ENCODE results near the gene LTBP3.
"Not testable (repeated sequence)": the region's sequence is repeated elsewhere in the genome, so short reads cannot be mapped to it uniquely, and the experiment has no call there.

Gene LTBP3

DNA sequence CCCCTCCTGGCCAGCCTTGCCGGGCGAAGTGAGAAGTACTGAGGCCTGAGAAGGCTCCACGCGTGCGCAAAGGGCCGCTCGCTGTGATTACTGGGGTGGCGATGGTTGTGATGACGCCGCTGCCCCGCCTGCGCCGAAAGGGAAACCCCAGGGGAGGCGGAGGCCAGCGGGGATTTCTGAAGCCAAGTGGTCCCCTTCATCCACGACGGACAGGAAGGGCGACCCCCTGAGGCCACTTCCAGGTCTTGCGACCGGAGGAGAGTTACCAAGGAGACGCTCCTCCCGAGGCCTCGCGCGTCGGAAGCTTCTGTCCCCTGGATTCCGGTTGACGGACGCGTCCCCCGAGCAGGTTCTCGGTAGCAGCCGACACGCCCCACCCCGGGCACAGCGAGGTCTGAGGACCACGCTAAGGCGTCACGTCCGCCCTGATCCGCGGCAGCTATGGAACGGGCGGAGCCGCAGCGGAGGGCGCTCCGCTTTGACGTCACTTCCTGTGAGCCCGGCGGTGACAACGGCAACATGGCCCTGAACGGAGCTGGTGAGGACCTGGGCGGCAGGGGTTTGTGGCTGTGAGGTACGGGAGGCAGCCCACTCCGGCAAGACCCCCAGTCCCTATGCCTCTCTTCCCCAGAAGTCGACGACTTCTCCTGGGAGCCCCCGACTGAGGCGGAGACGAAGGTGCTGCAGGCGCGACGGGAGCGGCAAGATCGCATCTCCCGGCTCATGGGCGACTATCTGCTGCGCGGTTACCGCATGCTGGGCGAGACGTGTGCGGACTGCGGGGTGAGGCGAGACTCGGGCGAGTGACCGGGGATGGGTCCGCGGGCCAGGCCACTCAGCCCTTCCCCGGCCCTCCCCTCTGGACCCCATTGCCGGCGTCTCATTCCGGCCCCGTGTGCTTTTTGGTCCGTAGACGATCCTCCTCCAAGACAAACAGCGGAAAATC lies 12.1 kb upstream of the LTBP3 start, which contains the start of gene ZNRD2:
TSS of gene ZNRD2 (plus strand) at position 505 of the 946 bp plus-strand sequence. CDS start at position 520, 15 bp downstream.
- peak; percentile 98 for DNase-seq

- DNase-seq: no peak
Measured at GRCh38 chr11:65569164-65569972, 11.2 kb upstream of the LTBP3 start.

- DNase-seq: no peak
Measured at GRCh38 chr11:65565624-65566453, 7.7 kb upstream of the LTBP3 start.

DNA sequence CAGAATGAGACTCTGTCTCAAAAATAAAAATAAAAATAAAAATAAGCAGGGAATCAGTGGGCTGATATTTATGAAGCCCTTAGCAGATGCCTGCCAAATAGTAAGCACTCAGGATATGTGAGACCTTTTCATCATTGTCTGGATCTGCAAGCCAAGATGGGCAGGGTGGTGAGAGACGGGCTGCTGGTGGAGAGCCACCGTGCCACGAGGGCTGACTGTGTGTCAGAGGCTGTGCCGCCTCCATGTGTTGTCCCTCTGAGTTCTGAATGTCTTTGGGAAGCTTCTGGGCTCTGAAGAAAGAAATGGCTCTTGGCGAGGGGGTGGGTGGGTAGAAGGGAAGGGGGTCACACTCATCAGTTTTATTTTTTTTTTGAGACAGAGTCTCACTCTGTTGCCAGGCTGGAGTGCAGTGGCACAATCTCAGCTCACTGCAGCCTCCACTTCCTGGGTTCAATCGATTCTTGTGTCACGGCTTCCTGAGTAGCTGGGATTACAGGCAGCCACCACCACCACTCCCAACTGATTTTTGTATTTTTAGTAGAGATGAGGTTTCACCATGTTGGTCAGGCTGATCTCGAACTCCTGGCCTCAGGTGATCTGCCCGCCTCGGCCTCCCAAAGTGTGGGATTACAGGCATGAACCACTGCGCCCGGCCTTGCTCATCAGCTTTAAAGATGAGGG lies 6.9 kb upstream of the LTBP3 start:
- DNase-seq: not testable (repeated sequence)

GRCh38 chr11:65563601-65564000 lies 5.4 kb upstream of the LTBP3 start:
- no peak for DNase-seq

DNA sequence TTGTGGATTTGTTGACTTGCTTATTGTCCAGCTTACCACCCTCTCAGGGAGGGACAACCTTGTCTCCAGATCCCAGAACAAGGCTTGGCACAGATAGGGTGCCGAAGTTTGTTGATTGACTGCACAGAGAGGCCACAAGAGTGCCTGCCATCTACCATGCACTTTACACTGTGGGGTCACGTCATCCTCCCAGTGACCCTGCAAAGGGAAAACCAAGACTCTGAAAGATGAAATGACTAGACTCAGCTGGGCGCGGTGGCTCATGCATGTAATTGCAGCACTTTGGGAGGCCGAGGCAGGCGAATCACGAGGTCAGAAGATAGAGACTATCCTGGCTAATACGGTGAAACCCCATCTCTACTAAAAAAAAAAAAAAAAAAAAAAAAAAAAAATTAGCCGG lies 4.6 kb upstream of the LTBP3 start:
- DNase-seq: no peak

- DNase-seq: no peak
Measured at GRCh38 chr11:65562020-65562419, 3.9 kb upstream of the LTBP3 start.

DNA sequence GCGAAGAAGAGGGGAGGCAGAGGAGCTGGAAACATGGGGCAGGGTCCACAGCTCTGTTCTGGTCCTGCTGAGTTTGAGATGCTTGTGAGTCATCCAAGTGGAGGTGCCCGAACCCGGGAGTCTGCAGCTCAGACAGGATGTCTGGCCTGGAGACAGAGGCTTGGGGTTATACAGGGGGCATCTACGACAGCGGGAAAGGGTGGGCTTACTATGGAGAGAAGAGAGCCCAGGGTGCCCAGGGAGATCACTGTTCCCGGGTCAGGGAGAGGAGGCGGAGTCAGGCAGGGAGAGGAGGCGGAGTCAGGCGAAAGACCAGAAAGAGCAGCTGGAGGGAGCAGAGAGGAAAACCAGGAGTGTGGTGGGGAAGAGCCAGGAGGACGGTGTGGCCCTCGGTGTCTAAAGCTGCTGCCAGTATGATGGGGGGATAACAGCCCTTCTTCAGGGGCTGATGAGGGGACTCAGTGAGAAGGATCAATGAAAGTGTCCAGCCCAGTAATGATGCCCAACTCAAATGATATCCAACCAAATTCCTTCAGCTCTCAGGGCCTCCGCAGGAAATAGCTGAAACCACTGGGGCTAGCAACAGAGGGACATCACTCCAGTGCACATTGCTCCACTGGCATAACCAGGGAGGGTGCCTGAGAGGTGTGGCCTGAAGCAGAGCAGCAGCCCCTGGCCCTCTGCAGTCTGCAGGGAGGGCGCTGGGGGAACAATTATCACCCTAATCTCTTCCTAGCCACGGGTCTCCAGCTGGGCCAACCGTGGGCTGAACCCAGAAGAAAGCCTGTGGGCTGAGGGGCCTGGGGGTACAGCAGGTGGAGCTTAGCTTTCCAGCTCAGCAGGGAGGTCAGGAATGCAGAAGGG lies 2.6 kb upstream of the LTBP3 start:
- DNase-seq: no peak

DNA sequence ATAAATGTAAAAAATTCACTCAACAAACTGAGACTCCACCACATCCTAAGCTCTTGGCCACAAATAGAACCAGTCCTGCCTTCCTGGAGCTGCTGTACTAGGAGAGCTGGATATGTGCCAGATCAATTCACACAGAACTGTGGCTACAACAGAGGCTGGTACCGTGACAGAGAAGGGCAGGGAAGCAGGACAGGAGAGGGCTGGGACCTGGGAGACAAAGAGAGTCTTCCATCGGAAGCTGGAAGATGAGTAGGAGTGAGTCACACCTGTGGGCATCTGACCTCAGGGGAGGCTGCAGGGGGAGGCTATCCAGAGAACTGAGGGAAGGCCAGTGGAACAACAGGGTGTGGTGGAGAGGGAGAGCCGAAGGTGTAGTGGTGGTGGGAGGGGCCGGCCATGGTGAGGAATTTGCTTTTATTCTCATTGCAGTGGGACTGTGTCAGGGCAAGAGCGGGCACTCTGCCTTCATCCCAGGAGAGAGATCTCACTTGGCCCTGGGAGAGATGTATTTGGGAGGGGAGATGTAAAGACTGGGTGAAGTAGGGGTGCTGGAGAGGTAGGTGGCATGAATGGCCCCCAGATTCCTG lies 1.9 kb upstream of the LTBP3 start:
- DNase-seq: no peak

DNA sequence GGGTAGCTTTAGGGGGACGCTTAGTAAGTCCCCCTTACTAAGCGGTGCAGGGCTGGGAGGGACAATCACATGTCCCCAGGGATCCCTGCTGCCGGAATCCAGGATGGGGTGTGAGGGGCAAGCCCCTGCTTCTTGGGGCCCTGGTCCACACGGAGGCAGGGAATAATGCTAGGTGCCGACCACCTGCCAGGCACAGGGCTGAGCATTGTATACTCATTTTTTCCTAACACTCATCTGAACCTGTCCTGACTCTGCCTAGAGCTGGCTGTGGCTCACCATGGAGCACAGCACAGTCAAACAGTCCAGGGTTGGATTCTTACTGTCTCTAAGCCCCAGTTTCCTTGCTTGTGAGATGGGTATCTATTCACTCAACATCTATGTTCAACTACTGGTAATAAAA lies 1.4 kb upstream of the LTBP3 start:
- no peak for DNase-seq

GRCh38 chr11:65558930-65559509 lies 861 bp upstream of the LTBP3 start:
- DNase-seq: no peak

- DNase-seq: no peak
Measured at GRCh38 chr11:65557280-65558001, 718 bp downstream of the LTBP3 start.

DNA sequence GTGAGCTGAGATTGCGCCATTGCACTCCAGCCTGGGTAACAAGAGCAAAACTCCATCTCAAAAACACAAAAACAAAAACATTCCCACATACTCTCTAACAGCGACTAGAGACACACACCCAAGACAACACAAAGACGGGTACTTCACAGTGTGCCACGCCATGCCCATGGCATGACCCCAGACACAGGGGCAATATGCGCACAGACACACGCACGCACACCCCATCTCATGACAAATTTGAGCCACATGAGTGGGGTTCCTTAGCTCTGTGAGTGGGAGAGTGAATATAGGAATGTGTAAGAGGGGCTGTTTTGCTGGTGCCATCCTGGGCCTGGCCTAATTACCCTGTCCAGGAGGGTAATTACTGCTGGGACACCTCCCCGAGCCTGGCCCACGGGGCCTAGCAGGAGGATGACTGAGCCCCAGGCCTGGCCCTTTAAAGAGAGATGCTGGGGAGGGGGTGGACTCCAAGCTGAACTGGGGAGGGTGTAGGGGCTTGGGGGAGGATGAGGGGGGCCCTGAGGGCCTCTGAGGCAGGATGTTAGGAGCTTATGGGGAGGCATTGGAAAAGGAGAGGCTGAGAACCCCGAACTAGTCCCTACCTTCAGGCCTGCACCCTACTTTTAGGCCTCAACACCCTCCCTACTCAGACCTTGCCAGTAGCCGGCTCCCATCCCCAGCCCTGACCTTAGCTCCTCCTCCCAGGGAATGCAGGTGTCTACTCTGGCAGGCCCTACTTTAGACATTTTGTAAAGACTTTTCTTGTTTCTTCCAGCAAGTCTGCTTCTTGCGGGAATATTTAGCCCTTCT lies 1.5 kb downstream of the LTBP3 start:
- DNase-seq: no peak

DNA sequence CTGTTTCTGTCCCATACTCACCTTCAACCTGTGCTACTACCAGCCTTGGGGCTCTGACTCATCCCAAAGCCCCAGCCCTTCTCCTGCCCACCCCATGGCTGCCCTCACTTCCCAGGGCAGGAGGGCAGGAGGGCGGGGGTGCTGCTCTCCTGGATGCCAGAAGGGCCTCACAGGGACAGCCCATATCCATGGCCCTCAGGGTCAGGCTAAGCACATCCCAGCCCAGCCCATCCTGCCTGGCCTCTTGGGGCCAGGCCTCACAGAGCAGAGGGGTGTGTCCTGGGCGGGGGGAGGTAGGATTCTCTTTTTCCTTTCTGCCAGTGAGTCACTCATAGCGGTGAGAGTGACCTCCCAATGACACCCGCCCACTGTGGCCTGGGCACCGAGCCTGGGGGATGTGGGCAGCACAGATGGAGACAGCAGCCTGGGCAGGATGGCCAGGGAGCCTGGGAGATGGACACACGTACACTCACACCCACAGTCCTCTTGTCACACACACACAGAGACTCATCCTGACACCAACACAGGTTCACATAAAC lies 2.4 kb downstream of the LTBP3 start:
- DNase-seq: no peak

- no peak for DNase-seq
Measured at GRCh38 chr11:65554842-65555430, 3.2 kb downstream of the LTBP3 start.

GRCh38 chr11:65554057-65554818 lies 3.9 kb downstream of the LTBP3 start:
- no peak for DNase-seq

DNA sequence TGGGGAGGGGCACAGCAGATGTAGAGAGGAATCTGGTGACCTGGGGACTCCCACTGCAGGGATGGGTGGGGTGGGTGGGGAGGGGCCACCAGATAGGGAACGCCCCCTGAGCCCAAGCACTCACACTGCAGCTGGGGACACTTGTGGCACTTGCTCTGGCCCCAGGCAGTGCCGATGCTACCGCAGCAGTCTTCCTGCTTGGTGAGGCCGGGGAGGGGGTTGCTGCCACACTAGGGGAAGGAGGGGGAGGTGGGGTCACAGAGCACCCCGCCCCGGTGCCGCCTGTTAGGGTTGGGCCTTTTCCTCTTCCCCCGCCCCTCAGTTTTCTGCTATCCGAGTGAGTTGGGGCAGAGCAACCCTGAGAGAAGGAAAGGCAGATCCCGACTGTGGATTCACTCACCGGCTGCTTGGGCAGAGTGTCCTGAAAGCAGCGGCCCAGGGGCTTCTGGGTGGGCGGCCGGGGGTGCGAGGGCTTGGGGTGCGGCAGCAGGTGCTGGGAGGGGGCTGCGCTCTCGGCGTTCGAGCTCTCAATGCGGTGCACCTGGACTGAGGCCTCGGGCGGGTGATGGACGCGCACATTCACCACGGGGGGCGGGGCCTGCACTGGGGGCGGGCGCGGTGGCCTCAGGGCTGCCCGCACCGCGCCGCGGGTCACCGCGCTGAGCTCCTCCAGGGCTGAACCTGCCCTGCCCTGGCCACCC lies 4.7 kb downstream of the LTBP3 start:
- DNase-seq: no peak

Data from NCI-H2171 (cell line).